Spleen (tissue), 11 donors: ENCODE results near the gene BAAT. TPM values are rescaled to one million over a fixed set of nuclear protein-coding genes. Genes with fewer than 3 reads are reported as not detected.

ENCODE experiments used
- DNase-seq: peaks from one replicate; pipeline ENCODE4 v3.0.0-alpha.2; 2020
- H3K27ac ChIP-seq, 8 donors: fragments of 200-600 bp; sonication (generic) in 7 of 8; 1 replicate in 4 of 8; 2 replicates in 4 of 8; pipeline versions ENCODE4 v1.5.0 to v1.8.0; 2016 to 2021; ENCODE audit warnings: inconsistent platforms in 4 of 8, mild to moderate bottlenecking in 4 of 8, moderate library complexity in 1 of 8
- H3K27me3 ChIP-seq, 7 donors: fragments of 200-600 bp; sonication (generic) in 6 of 7; replicated peaks in 1 of 7; 1 replicate in 4 of 7; 2 replicates in 3 of 7; pipeline versions ENCODE4 v1.5.0 to v1.8.0; 2016 to 2021; ENCODE audit warnings: inconsistent platforms in 3 of 7, mild to moderate bottlenecking in 1 of 7
- H3K36me3 ChIP-seq, 6 donors: fragments of 200-600 bp; sonication (generic) in 5 of 6; 1 replicate in 4 of 6; 2 replicates in 2 of 6; pipeline versions ENCODE4 v1.5.0 to v1.8.0; 2016 to 2021; ENCODE audit warnings: inconsistent platforms in 2 of 6
- H3K4me1 ChIP-seq, 6 donors: fragments of 200-600 bp; sonication (generic) in 5 of 6; 1 replicate in 3 of 6; 2 replicates in 3 of 6; pipeline versions ENCODE4 v1.5.0 to v1.8.0; 2016 to 2021; ENCODE audit warnings: inconsistent platforms in 3 of 6
- H3K4me3 ChIP-seq, 8 donors: fragments of 200-600 bp; sonication (generic) in 7 of 8; 1 replicate in 4 of 8; 2 replicates in 4 of 8; pipeline versions ENCODE4 v1.5.0 to v1.8.0; 2016 to 2021; ENCODE audit warnings: inconsistent platforms in 4 of 8, mild to moderate bottlenecking in 4 of 8, moderate library complexity in 2 of 8
- H3K9me3 ChIP-seq, 8 donors: fragments of 200-600 bp; sonication (generic) in 7 of 8; 1 replicate in 4 of 8; 2 replicates in 4 of 8; pipeline versions ENCODE4 v1.5.0 to v1.8.0; 2016 to 2021; ENCODE audit warnings: inconsistent platforms in 4 of 8
- CTCF ChIP-seq, 11 experiments: fragments of 200-600 bp in 7 of 11; fragments of 450-650 bp in 4 of 11; sonication (generic) in 4 of 11; IDR thresholded peaks in 8 of 11; conservative IDR thresholded peaks in 3 of 11; 1 replicate in 7 of 11; 2 replicates in 4 of 11; pipeline versions ENCODE4 v1.4.0 to v1.8.0; 2016 to 2021; ENCODE audit warnings: antibody characterized with exemption in 11 of 11, inconsistent platforms in 4 of 11, mild to moderate bottlenecking in 1 of 11
- POLR2A ChIP-seq, 3 donors: fragments of 450-650 bp; IDR thresholded peaks; one replicate each; pipeline ENCODE4 v1.5.1; 2017; ENCODE audit warnings: antibody characterized with exemption in 3 of 3, mild to moderate bottlenecking in 1 of 3
- POLR2AphosphoS5 ChIP-seq, 3 donors: sonication (generic); formaldehyde crosslinking; IDR thresholded peaks; one replicate each; pipeline ENCODE4 v1.5.1; 2017; ENCODE audit warnings: antibody characterized with exemption in 3 of 3
- WGBS, 5 donors: extraction: QIAGEN DNeasy Blood & Tissue Kit in 3 of 5; methylation state at CpG; one replicate each; pipeline versions ENCODE4 v1.1.5 to v1.1.7; 2013 to 2018; 5-methylcytosine and 5-hydroxymethylcytosine counted together
- intact Hi-C: fragments of 100-400 bp; cut with DNase I; formaldehyde crosslinking; loops from one replicate; pipeline ENCODE4 v1.15.0; 2023; ENCODE audit warnings: low total_unique reads
- polyA plus RNA-seq, 3 donors: library from polyadenylated mRNA; stranded (reverse); fragments of 200-250 nt; gene quantifications; one replicate each; pipeline ENCODE4 v1.2.1, GENCODE V29; 2013
- total RNA-seq, 7 donors: library from RNA; depleted of rRNA in 3 of 7; stranded (reverse); fragments of >200 nt in 3 of 7; fragmentation: NEBNext Ultra II Directional in 4 of 7; extraction: Animal tissue kit (Norgen Biotek cat#: 25700) in 4 of 7; gene quantifications; one replicate each; pipeline versions ENCODE4 v1.1.0 to v1.2.1, GENCODE V29; 2016 to 2021
- donor health status: healthy with polysubstance abuse.
- donor health status: DM: no; HTN: no; CAD: no; lungs with moderate emphysema.
- donor health status: DM: no; HTN: no; CAD: no.
- donor health status: Bipolar disorder and iron deficiency.
- donor health status: healthy.
- donor health status: DM: no; HTN: no; CAD: no.
- donor health status: DM: yes; HTN: yes; CAD: no.

BAAT gene
- total and polyA plus RNA-seq, 10 donors: 0.02 to 0.15 (median 0.10) TPM; not detected in 6

DNA sequence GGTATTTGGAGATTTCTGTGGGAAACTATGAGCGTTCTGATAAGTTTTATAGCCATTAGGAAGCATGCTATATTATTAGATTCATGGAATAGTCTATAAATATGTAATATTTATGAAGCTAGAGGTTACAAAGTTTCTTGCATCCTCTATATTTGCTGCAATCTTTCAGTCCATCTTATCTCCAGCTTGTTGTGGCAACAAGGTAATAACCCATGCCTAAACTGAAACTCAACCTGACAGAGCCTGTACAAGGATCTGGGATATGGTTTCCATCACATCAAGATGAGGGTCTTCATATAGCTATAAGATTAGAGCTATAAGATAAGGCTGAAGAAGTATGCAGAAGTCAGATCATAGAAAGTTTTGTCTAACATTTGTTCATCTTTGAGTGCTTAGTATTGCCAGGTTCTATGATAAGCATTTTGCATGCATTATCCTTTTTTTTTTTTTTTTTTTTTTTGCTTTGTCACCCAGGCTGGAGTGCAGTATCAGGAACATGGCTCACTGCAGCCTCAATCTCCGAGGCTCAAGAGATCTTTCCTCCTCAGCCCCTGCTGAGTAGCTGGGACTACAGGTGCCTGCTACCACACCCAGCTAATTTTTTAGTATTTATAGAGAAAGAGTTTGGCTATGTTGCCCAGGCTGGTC is 14.8 kb downstream of the BAAT start:
- WGBS, 5 donors: 66 to 91% (median 76%) methylated on average over 2 of the region's 2 CpGs
- Histone ChIP-seq H3K27ac (no peak overlapping the region), H3K27me3 (peaks cover 0 to 4% (median 0%) of the 10 kb centered on the region in 7 donors), H3K36me3 (no peaks in the 10 kb centered on the region), H3K4me3 (no peak overlapping the region), H3K9me3 (peaks cover 0 to 4% (median 0%) of the 10 kb centered on the region in 8 donors), H3K4me1 (no peaks in the 10 kb centered on the region)
- intact Hi-C loops: no loop called here
- no peak for TF ChIP-seq POLR2AphosphoS5 (IDR thresholded peaks at IDR 0.05)
- TF ChIP-seq CTCF (IDR thresholded peaks at IDR 0.05 in 8 of 11, conservative IDR thresholded peaks at IDR 0.05 in 3 of 11): no peak
- TF ChIP-seq POLR2A (IDR thresholded peaks at IDR 0.05): no peak
- no peak for DNase-seq

- no peaks in the 10 kb centered on the region for H3K36me3 ChIP-seq
- WGBS, 5 donors: 93 to 100% (median 94%) methylated on average over 2 of the region's 2 CpGs
- H3K9me3 ChIP-seq: peaks cover 0 to 4% (median 0%) of the 10 kb centered on the region in 8 donors
- no peak for DNase-seq
- H3K4me3 ChIP-seq: no peak overlapping the region
- no peaks in the 10 kb centered on the region for H3K4me1 ChIP-seq
- no peak for TF ChIP-seq CTCF (IDR thresholded peaks at IDR 0.05 in 8 of 11, conservative IDR thresholded peaks at IDR 0.05 in 3 of 11)
- no peak for TF ChIP-seq POLR2A (IDR thresholded peaks at IDR 0.05)
- TF ChIP-seq POLR2AphosphoS5 (IDR thresholded peaks at IDR 0.05): no peak
- H3K27ac ChIP-seq: no peak overlapping the region
- intact Hi-C loops: no loop called here
- H3K27me3 ChIP-seq: peaks cover 0 to 4% (median 0%) of the 10 kb centered on the region in 7 donors
Observed at GRCh38 chr9:101369286-101369685, 15.5 kb downstream of the BAAT start.

- Histone ChIP-seq H3K27ac (no peak overlapping the region), H3K9me3 (peaks cover 0 to 4% (median 0%) of the 10 kb centered on the region in 8 donors), H3K4me1 (no peaks in the 10 kb centered on the region), H3K27me3 (peaks cover 0 to 4% (median 0%) of the 10 kb centered on the region in 7 donors), H3K36me3 (no peaks in the 10 kb centered on the region), H3K4me3 (no peak overlapping the region)
- TF ChIP-seq POLR2A (IDR thresholded peaks at IDR 0.05) (no peak), POLR2AphosphoS5 (IDR thresholded peaks at IDR 0.05) (no peak), CTCF (IDR thresholded peaks at IDR 0.05 in 8 of 11, conservative IDR thresholded peaks at IDR 0.05 in 3 of 11) (no peak)
- intact Hi-C loops: no loop called here
- no peak for DNase-seq
- 93 to 95% (median 94%) methylated on average over 3 of the region's 3 CpGs for WGBS, 5 donors
Observed at GRCh38 chr9:101367323-101367722, 17.5 kb downstream of the BAAT start.

- intact Hi-C loops: no loop called here
- Histone ChIP-seq H3K27me3 (peaks cover 0 to 4% (median 0%) of the 10 kb centered on the region in 7 donors), H3K27ac (no peak overlapping the region), H3K36me3 (no peaks in the 10 kb centered on the region), H3K4me3 (no peak overlapping the region), H3K4me1 (no peaks in the 10 kb centered on the region), H3K9me3 (no peaks in the 10 kb centered on the region)
- DNase-seq: no peak
- WGBS, 5 donors: 66 to 81% (median 70%) methylated on average over 5 of the region's 5 CpGs
- TF ChIP-seq POLR2AphosphoS5 (IDR thresholded peaks at IDR 0.05) (no peak), POLR2A (IDR thresholded peaks at IDR 0.05) (no peak), CTCF (IDR thresholded peaks at IDR 0.05 in 8 of 11, conservative IDR thresholded peaks at IDR 0.05 in 3 of 11) (no peak)
Observed at GRCh38 chr9:101366038-101366756, 18.6 kb downstream of the BAAT start.
